Adrenal gland (tissue), 5 donors: Measurements from ENCODE around the gene KCTD3.

Experiments used
- POLR2A ChIP-seq, 2 donors: fragments of 450-650 bp; IDR thresholded peaks; one replicate each; pipeline ENCODE4 v1.6.1; 2017; ENCODE audit warnings: antibody characterized with exemption in 2 of 2, mild to moderate bottlenecking in 2 of 2, moderate library complexity in 1 of 2
- TF ChIP-seq, protein P1 (sequence below), 6 experiments: fragments of 450-650 bp in 4 of 6; fragments of 200-600 bp in 2 of 6; sonication (generic) in 1 of 6; IDR thresholded peaks; 1 replicate in 5 of 6; 2 replicates in 1 of 6; pipeline versions ENCODE4 v1.5.1 to v1.8.0; 2016 to 2021; ENCODE audit warnings: antibody characterized with exemption in 6 of 6, mild to moderate bottlenecking in 2 of 6, moderate library complexity in 1 of 6
- donor health status: DM: no; HTN: no; CAD: no.

DNA sequence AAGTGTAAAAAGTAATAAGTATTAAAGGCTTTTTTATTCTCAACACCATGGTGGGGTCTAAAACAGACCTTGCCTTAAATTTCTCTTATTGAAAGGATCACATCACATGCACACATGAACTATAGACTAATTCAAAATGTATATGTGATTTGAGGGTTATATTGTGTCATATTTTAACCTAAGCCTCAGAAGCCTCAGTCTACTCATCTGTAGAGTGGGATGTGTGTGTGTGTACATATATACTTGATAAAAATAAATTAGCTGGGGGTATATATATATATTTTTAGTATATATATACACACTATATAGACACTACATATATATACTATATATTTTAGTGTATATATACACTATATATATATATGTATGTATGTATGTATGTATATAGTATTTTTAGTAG is 58.8 kb downstream of the KCTD3 start:
- TF ChIP-seq, protein P1, sequence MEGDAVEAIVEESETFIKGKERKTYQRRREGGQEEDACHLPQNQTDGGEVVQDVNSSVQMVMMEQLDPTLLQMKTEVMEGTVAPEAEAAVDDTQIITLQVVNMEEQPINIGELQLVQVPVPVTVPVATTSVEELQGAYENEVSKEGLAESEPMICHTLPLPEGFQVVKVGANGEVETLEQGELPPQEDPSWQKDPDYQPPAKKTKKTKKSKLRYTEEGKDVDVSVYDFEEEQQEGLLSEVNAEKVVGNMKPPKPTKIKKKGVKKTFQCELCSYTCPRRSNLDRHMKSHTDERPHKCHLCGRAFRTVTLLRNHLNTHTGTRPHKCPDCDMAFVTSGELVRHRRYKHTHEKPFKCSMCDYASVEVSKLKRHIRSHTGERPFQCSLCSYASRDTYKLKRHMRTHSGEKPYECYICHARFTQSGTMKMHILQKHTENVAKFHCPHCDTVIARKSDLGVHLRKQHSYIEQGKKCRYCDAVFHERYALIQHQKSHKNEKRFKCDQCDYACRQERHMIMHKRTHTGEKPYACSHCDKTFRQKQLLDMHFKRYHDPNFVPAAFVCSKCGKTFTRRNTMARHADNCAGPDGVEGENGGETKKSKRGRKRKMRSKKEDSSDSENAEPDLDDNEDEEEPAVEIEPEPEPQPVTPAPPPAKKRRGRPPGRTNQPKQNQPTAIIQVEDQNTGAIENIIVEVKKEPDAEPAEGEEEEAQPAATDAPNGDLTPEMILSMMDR (IDR thresholded peaks at IDR 0.05): no peak
- TF ChIP-seq POLR2A (IDR thresholded peaks at IDR 0.05): no peak
